Superior temporal gyrus (tissue), 1 donor: ENCODE measurements around the gene RAP1B.
"Not testable (repeated sequence)": the region's sequence is repeated elsewhere in the genome, so short reads cannot be mapped to it uniquely, and the experiment has no call there.

Experiments used
- DNase-seq: peaks from one replicate; pipeline ENCODE4 v3.0.0-alpha.2; 2016; ENCODE audit errors: extremely low spot score

Gene RAP1B

GRCh38 chr12:68633614-68634558 is 23.2 kb downstream of the RAP1B start:
- no peak for DNase-seq

- no peak for DNase-seq
These were observed 25.6 kb downstream of the RAP1B start for GRCh38 chr12:68636268-68636667.

- not testable (repeated sequence) for DNase-seq
These were observed 26.7 kb downstream of the RAP1B start for GRCh38 chr12:68637439-68637838.

GRCh38 chr12:68638171-68638570 is 27.5 kb downstream of the RAP1B start:
- no peak for DNase-seq

- DNase-seq, result no peak
These were observed 28.2 kb downstream of the RAP1B start for GRCh38 chr12:68638721-68639395.

- no peak for DNase-seq
These were observed 28.7 kb downstream of the RAP1B start for GRCh38 chr12:68639396-68639767.

- no peak for DNase-seq
These were observed 30.4 kb downstream of the RAP1B start for GRCh38 chr12:68641138-68641537.

- no peak for DNase-seq
These were observed 35.8 kb downstream of the RAP1B start for GRCh38 chr12:68646484-68646883.

- no peak for DNase-seq
These were observed 36.8 kb downstream of the RAP1B start for GRCh38 chr12:68647507-68647906.

GRCh38 chr12:68648179-68648578 is 37.5 kb downstream of the RAP1B start:
- DNase-seq, result no peak

GRCh38 chr12:68665016-68665569 is 54.4 kb downstream of the RAP1B start:
- no peak for DNase-seq

- no peak for DNase-seq
These were observed 56.6 kb downstream of the RAP1B start for GRCh38 chr12:68667291-68667690.

GRCh38 chr12:68667896-68668295 is 57.2 kb downstream of the RAP1B start:
- DNase-seq, result no peak

- DNase-seq, result no peak
These were observed 60.5 kb downstream of the RAP1B start for GRCh38 chr12:68671179-68671578.

- no peak for DNase-seq
These were observed 63.1 kb downstream of the RAP1B start for GRCh38 chr12:68673788-68674187.

GRCh38 chr12:68674376-68674775 is 63.7 kb downstream of the RAP1B start:
- DNase-seq, result no peak

- no peak for DNase-seq
These were observed 64.6 kb downstream of the RAP1B start for GRCh38 chr12:68675101-68675842.

GRCh38 chr12:68676854-68677253 is 66.2 kb downstream of the RAP1B start:
- not testable (repeated sequence) for DNase-seq

- DNase-seq, result peak; percentile 22
These were observed 75.5 kb downstream of the RAP1B start for GRCh38 chr12:68686262-68686594.

- DNase-seq, result peak; percentile 99
These were observed 76.2 kb downstream of the RAP1B start, which contains the start of gene NUP107 for GRCh38 chr12:68686595-68687521. TSS of gene NUP107 (plus strand) at chr12:68686978. CDS start at chr12:68687066, 88 bp downstream.

- no peak for DNase-seq
These were observed 84.8 kb downstream of the RAP1B start for GRCh38 chr12:68695454-68695853.
